SK-N-MC (cell line): ENCODE data around the gene DIP2C.

Experiments
- EZH2 ChIP-seq: fragments of 200-600 bp; sonication (generic); IDR thresholded peaks from one replicate; pipeline ENCODE4 v1.6.1; 2017; ENCODE audit warnings: antibody characterized with exemption
- FOXP2 ChIP-seq: optimal IDR thresholded peaks from 2 replicates; pipeline ENCODE3; 2011; ENCODE audit warnings: mild to moderate bottlenecking, moderate library complexity; ENCODE audit not compliant: insufficient read depth; ENCODE audit errors: extremely low read length, control extremely low read depth
- POLR2AphosphoS5 ChIP-seq: IDR thresholded peaks from 2 replicates; pipeline ENCODE4 v1.6.1; 2012; ENCODE audit warnings: mild to moderate bottlenecking, low read depth, low read length, borderline replicate concordance

DNA sequence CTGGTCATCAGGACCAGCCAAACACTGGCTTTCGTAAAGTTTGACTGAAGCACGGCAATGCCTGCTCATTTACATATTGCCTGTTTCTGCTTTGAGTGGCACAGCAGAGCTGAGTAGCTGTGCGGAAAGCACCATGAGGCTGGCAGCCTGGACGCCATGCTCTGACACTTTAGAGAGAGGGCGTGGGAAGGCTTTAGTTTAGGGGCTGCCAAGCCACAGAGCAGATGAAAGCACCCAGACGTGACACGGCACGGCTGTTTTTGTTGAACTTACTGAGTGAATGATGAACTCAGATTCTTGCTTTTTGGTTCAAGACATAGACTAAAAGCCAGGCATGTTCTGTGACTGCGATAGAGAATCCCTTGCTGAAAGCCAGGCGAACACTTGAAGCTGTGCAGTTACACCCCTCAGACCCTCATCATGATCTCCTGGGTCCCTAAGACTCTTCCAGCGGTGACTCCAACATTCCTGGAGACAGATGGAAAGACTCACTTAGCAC, 372.1 kb downstream of the DIP2C start:
- TF ChIP-seq EZH2 (no peak), POLR2AphosphoS5 (no peak), FOXP2 (no peak)
